NCI-H1417 (cell line): ENCODE results near the gene NCS1.
A peak's percentile ranks its signal among the peaks of the same experiment; 100 is the strongest.

Experiments
- DNase-seq, 3 experiments: peaks; one replicate each; lab custom pipeline; 2025; lab: John Stamatoyannopoulos, UW

Gene NCS1

GRCh38 chr9:130176760-130177159 is 4.6 kb downstream of the NCS1 start:
- DNase-seq: no peak

GRCh38 chr9:130177898-130178805 is 5.9 kb downstream of the NCS1 start:
- no peak for DNase-seq

- DNase-seq: no peak
These were observed 7.2 kb downstream of the NCS1 start for GRCh38 chr9:130179331-130179907.

GRCh38 chr9:130180516-130180915 is 8.3 kb downstream of the NCS1 start:
- no peak for DNase-seq

- DNase-seq: no peak
These were observed 9.6 kb downstream of the NCS1 start for GRCh38 chr9:130181678-130182380.

- no peak for DNase-seq
These were observed 10.2 kb downstream of the NCS1 start for GRCh38 chr9:130182381-130182909.

- DNase-seq: no peak
These were observed 11.0 kb downstream of the NCS1 start for GRCh38 chr9:130183133-130183762.

- DNase-seq: no peak
These were observed 12.8 kb downstream of the NCS1 start for GRCh38 chr9:130185017-130185416.

GRCh38 chr9:130185490-130186031 is 13.4 kb downstream of the NCS1 start:
- no peak for DNase-seq

GRCh38 chr9:130186051-130186450 is 13.8 kb downstream of the NCS1 start:
- no peak for DNase-seq

- no peak for DNase-seq
These were observed 14.8 kb downstream of the NCS1 start for GRCh38 chr9:130186839-130187522.

- DNase-seq: no peak
These were observed 15.3 kb downstream of the NCS1 start for GRCh38 chr9:130187523-130187846.

- no peak for DNase-seq
These were observed 16.8 kb downstream of the NCS1 start for GRCh38 chr9:130188860-130189481.

GRCh38 chr9:130189840-130190239 is 17.6 kb downstream of the NCS1 start:
- DNase-seq: no peak

GRCh38 chr9:130191068-130191748 is 19.0 kb downstream of the NCS1 start:
- no peak for DNase-seq

- no peak for DNase-seq
These were observed 19.5 kb downstream of the NCS1 start for GRCh38 chr9:130191749-130192120.

GRCh38 chr9:130192382-130192999 is 20.3 kb downstream of the NCS1 start:
- DNase-seq: peak in 1 of 3 experiments; percentile 45

GRCh38 chr9:130193103-130193502 is 20.9 kb downstream of the NCS1 start:
- DNase-seq: peak in 2 of 3 experiments; percentile 17 to 45

GRCh38 chr9:130193531-130194377 is 21.6 kb downstream of the NCS1 start:
- DNase-seq: peak; percentile 15 to 51 (median 38)
